Renal pelvis (tissue), 4 donors: ENCODE results near the gene CDH18. TPM values are rescaled to one million over a fixed set of nuclear protein-coding genes. Genes with fewer than 3 reads are reported as not detected.

ENCODE experiments used
- DNase-seq: peaks from one replicate; pipeline ENCODE4 v3.0.0-alpha.2; 2013
- polyA plus RNA-seq, 3 donors: library from polyadenylated mRNA; unstranded; fragments of 120-200 nt; gene quantifications; one replicate each; pipeline ENCODE4 v1.2.1, GENCODE V29; 2013; ENCODE audit not compliant: insufficient read length in 3 of 3

Gene CDH18
- polyA plus RNA-seq, 3 donors = 0.64 to 1.5 (median 1.1) TPM

GRCh38 chr5:19584131-19584530 is 403.9 kb downstream of the CDH18 start:
- no peak for DNase-seq

GRCh38 chr5:19577882-19578281 is 410.1 kb downstream of the CDH18 start:
- DNase-seq = no peak

GRCh38 chr5:19568004-19568403 is 420.0 kb downstream of the CDH18 start:
- no peak for DNase-seq

- DNase-seq = no peak
These were observed 422.5 kb downstream of the CDH18 start for GRCh38 chr5:19565466-19565865.

GRCh38 chr5:19564036-19564435 is 424.0 kb downstream of the CDH18 start:
- no peak for DNase-seq

- no peak for DNase-seq
These were observed 432.1 kb downstream of the CDH18 start for GRCh38 chr5:19555876-19556275.

GRCh38 chr5:19555436-19555835 is 432.6 kb downstream of the CDH18 start:
- DNase-seq = no peak

- DNase-seq = no peak
These were observed 433.5 kb downstream of the CDH18 start for GRCh38 chr5:19554524-19554923.

GRCh38 chr5:19547640-19548039 is 440.4 kb downstream of the CDH18 start:
- peak; percentile 17 for DNase-seq

GRCh38 chr5:19546521-19546920 is 441.5 kb downstream of the CDH18 start:
- DNase-seq = no peak

GRCh38 chr5:19538607-19539006 is 449.4 kb downstream of the CDH18 start:
- DNase-seq = no peak

GRCh38 chr5:19536387-19536786 is 451.6 kb downstream of the CDH18 start:
- DNase-seq = no peak

GRCh38 chr5:19534751-19535150 is 453.2 kb downstream of the CDH18 start:
- no peak for DNase-seq

- no peak for DNase-seq
These were observed 455.1 kb downstream of the CDH18 start for GRCh38 chr5:19532936-19533335.

- DNase-seq = no peak
These were observed 456.5 kb downstream of the CDH18 start for GRCh38 chr5:19531374-19531952.

- no peak for DNase-seq
These were observed 468.6 kb downstream of the CDH18 start for GRCh38 chr5:19519448-19519847.

- DNase-seq = no peak
These were observed 489.1 kb downstream of the CDH18 start for GRCh38 chr5:19498852-19499251.

- no peak for DNase-seq
These were observed 490.7 kb downstream of the CDH18 start for GRCh38 chr5:19497229-19497815.

GRCh38 chr5:19496056-19496455 is 491.9 kb downstream of the CDH18 start:
- DNase-seq = no peak

GRCh38 chr5:19492861-19493260 is 495.1 kb downstream of the CDH18 start:
- no peak for DNase-seq

GRCh38 chr5:19488786-19489185 is 499.2 kb downstream of the CDH18 start:
- no peak for DNase-seq

GRCh38 chr5:19487480-19487879 is 500.5 kb downstream of the CDH18 start:
- DNase-seq = no peak

GRCh38 chr5:19479562-19479961 is 508.4 kb downstream of the CDH18 start:
- DNase-seq = no peak

- DNase-seq = no peak
These were observed 526.0 kb downstream of the CDH18 start for GRCh38 chr5:19462019-19462418.
